Upper lobe of left lung (tissue), 6 donors: Measurements from ENCODE around the gene NACC1. TPM values are rescaled to one million over a fixed set of nuclear protein-coding genes. Genes with fewer than 3 reads are reported as not detected.
A peak's percentile ranks its signal among the peaks of the same experiment; 100 is the strongest.

Experiments
- ATAC-seq, 2 donors: fragments of 200-7000 bp; cut with Tn5 transposase; one replicate each; pipeline ENCODE4 v1.9.1; 2022; ENCODE audit warnings: mild to moderate bottlenecking in 2 of 2, moderate library complexity in 2 of 2; ENCODE audit not compliant: low FRiP score in 2 of 2
- DNase-seq, 2 donors: peaks; one replicate each; pipeline ENCODE4 v3.0.0-alpha.2; 2019 to 2020
- H3K27ac ChIP-seq, 4 donors: fragments of 200-600 bp; sonication (generic); one replicate each; pipeline ENCODE4 v1.5.1; 2016 to 2019
- H3K27me3 ChIP-seq, 4 donors: fragments of 200-600 bp; sonication (generic); one replicate each; pipeline ENCODE4 v1.5.1; 2017 to 2019
- H3K36me3 ChIP-seq, 4 donors: fragments of 200-600 bp; sonication (generic); one replicate each; pipeline ENCODE4 v1.5.1; 2016 to 2019
- H3K4me1 ChIP-seq, 4 donors: fragments of 200-600 bp; sonication (generic); one replicate each; pipeline ENCODE4 v1.5.1; 2018 to 2019
- H3K4me3 ChIP-seq, 4 donors: fragments of 200-600 bp; sonication (generic); one replicate each; pipeline ENCODE4 v1.5.1; 2017 to 2019; ENCODE audit warnings: mild to moderate bottlenecking in 2 of 4, moderate library complexity in 1 of 4
- H3K9me3 ChIP-seq, 4 donors: fragments of 200-600 bp; sonication (generic); one replicate each; pipeline ENCODE4 v1.5.1; 2018 to 2019
- EP300 ChIP-seq, 4 donors: sonication (generic); formaldehyde crosslinking; IDR thresholded peaks; one replicate each; pipeline ENCODE4 v1.5.1; 2017; ENCODE audit warnings: antibody characterized with exemption in 4 of 4, control low read depth in 2 of 4
- POLR2A ChIP-seq, 4 donors: fragments of 450-650 bp; IDR thresholded peaks; one replicate each; pipeline ENCODE4 v1.5.1; 2016 to 2017; ENCODE audit warnings: antibody characterized with exemption in 4 of 4, mild to moderate bottlenecking in 2 of 4
- POLR2AphosphoS5 ChIP-seq, 2 donors: sonication (generic); formaldehyde crosslinking; IDR thresholded peaks; one replicate each; pipeline ENCODE4 v1.5.1; 2017; ENCODE audit warnings: antibody characterized with exemption in 2 of 2
- WGBS, 2 donors: methylation state at CpG; one replicate each; pipeline ENCODE4 v1.1.5; 2017 to 2018; 5-methylcytosine and 5-hydroxymethylcytosine counted together
- total RNA-seq, 6 donors: library from RNA; depleted of rRNA in 4 of 6; stranded (reverse); fragments of >200 nt in 4 of 6; gene quantifications; one replicate each; pipeline versions ENCODE4 v1.1.0 to v1.2.1, GENCODE V29; 2016 to 2021
- TF ChIP-seq, protein P1 (sequence below), 6 experiments: fragments of 450-650 bp in 4 of 6; fragments of 200-600 bp in 2 of 6; sonication (generic) in 2 of 6; IDR thresholded peaks; one replicate each; pipeline ENCODE4 v1.5.1; 2016 to 2019; ENCODE audit warnings: antibody characterized with exemption in 6 of 6
- donor health status: DM: no; HTN: no; CAD: no; lungs with moderate emphysema.
- donor health status: DM: no; HTN: yes; CAD: no; lungs with severe emphysema.

Gene NACC1
- total RNA-seq, 6 donors from 2014 or later: 22.0 to 96.1 (median 55.7) TPM

DNA sequence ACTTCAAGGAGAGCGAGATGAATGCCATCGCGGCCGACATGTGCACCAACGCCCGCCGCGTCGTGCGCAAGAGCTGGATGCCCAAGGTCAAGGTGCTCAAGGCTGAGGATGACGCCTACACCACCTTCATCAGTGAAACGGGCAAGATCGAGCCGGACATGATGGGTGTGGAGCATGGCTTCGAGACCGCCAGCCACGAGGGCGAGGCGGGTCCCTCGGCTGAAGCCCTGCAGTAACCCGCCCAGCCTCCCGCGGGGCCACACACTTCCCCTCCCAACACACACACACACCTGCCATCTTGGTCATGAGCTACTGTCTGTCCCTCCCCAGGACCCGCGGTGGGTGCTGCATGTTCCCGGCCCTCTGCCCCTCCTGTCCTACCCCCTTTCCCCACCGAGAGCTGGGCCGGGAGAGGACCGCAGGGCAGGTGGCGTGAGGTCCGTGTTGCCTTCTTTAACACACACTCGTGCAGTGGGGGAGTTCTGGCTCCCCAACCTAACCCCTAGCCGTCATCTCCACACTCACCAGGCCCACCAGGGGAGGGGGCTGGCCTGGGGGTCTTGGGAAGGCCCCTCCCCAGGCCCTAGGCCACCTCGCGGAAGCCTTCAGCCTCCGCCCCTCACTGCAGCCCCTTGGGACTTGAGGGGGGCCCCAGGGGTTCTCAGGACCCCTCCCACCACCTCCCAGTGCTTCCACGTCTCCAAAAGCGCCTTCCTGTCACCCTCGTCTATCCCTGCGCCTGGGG is 20.3 kb downstream of the NACC1 start:
- peaks cover 13 to 59% (median 46%) of the 10 kb centered on the region in 4 donors for H3K36me3 ChIP-seq
- H3K27ac ChIP-seq: no peak overlapping the region
- peaks cover 4 to 34% (median 21%) of the 10 kb centered on the region in 4 donors for H3K4me1 ChIP-seq
- ATAC-seq (no peak), DNase-seq (no peak)
- H3K27me3 ChIP-seq: no peaks in the 10 kb centered on the region
- H3K9me3 ChIP-seq: no peaks in the 10 kb centered on the region
- 90 to 92% methylated on average over 34 to 39 of the region's 40 CpGs for WGBS, 2 donors
- H3K4me3 ChIP-seq: no peak overlapping the region
- TF ChIP-seq, protein P1, sequence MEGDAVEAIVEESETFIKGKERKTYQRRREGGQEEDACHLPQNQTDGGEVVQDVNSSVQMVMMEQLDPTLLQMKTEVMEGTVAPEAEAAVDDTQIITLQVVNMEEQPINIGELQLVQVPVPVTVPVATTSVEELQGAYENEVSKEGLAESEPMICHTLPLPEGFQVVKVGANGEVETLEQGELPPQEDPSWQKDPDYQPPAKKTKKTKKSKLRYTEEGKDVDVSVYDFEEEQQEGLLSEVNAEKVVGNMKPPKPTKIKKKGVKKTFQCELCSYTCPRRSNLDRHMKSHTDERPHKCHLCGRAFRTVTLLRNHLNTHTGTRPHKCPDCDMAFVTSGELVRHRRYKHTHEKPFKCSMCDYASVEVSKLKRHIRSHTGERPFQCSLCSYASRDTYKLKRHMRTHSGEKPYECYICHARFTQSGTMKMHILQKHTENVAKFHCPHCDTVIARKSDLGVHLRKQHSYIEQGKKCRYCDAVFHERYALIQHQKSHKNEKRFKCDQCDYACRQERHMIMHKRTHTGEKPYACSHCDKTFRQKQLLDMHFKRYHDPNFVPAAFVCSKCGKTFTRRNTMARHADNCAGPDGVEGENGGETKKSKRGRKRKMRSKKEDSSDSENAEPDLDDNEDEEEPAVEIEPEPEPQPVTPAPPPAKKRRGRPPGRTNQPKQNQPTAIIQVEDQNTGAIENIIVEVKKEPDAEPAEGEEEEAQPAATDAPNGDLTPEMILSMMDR (IDR thresholded peaks at IDR 0.05): no peak
- TF ChIP-seq POLR2AphosphoS5 (IDR thresholded peaks at IDR 0.05) (no peak), POLR2A (IDR thresholded peaks at IDR 0.05) (no peak), EP300 (IDR thresholded peaks at IDR 0.05) (no peak)

DNA sequence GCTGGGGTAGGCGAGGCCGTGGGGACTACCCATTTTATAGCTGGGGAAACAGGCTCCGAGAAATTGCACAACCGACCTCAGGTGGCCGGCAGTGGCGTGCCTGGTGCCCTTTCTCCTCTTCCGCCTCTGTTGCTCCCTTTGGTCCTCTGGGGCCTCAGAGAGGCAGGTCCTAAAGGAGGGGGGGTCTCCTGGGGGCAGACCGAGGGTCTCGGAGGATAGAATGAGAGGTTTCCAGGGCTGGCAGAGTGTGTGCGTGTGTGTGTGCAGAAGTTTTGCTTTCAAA is 20.8 kb downstream of the NACC1 start:
- peaks cover 3 to 30% (median 20%) of the 10 kb centered on the region in 4 donors for H3K4me1 ChIP-seq
- peak overlapping the region in 1 of 4 donors; percentile 7 for H3K27ac ChIP-seq
- no peaks in the 10 kb centered on the region for H3K9me3 ChIP-seq
- no peaks in the 10 kb centered on the region for H3K27me3 ChIP-seq
- no peak for ATAC-seq
- peaks cover 13 to 63% (median 48%) of the 10 kb centered on the region in 4 donors for H3K36me3 ChIP-seq
- H3K4me3 ChIP-seq: no peak overlapping the region
- WGBS, 2 donors: 85% methylated on average over 10 of the region's 10 CpGs
- TF ChIP-seq POLR2A (IDR thresholded peaks at IDR 0.05) (no peak), EP300 (IDR thresholded peaks at IDR 0.05) (no peak), POLR2AphosphoS5 (IDR thresholded peaks at IDR 0.05) (no peak)
- TF ChIP-seq, protein P1 (IDR thresholded peaks at IDR 0.05): no peak
- no peak for DNase-seq

DNA sequence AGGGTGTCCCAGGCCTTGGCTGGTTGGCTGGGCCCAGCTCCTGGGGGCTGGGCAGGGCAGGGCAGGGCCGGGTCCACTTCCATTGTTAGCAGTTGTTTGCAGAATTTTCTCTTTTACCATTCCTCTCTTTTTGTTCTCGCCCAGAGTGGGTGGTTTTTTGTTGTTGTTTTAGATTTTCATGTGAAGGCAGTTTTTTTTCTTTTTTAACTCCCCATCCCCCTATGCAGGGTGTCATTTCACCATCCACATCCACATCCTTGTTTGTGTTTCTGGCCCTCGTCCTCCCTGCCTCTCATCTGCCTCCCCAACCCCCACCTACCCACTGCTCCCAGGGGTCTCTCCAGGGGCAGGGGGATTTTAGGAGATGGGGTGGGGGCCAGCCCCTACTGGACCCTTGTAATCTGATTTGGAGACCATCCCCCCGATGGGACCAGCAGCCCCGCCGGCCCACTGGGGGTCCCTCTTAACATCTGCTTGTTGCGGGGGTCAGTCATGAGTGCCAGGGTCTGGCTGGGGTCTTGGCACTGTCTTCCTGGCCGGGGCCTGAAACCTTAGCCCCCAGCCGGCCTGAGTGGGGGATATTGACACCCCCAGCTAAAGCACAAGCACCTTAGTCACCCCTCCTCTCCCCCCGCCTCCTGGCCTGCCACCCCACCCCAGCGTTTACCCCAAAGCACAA is 21.7 kb downstream of the NACC1 start:
- 67 to 78% methylated on average over 3 to 11 of the region's 11 CpGs for WGBS, 2 donors
- Histone ChIP-seq H3K4me3 (no peak overlapping the region), H3K27me3 (no peaks in the 10 kb centered on the region), H3K27ac (peak overlapping the region in 1 of 4 donors; percentile 7), H3K4me1 (peaks cover 3 to 22% (median 17%) of the 10 kb centered on the region in 4 donors), H3K9me3 (no peaks in the 10 kb centered on the region), H3K36me3 (peaks cover 13 to 72% (median 57%) of the 10 kb centered on the region in 4 donors)
- TF ChIP-seq, protein P1 (IDR thresholded peaks at IDR 0.05): no peak
- TF ChIP-seq POLR2A (IDR thresholded peaks at IDR 0.05) (no peak), POLR2AphosphoS5 (IDR thresholded peaks at IDR 0.05) (no peak), EP300 (IDR thresholded peaks at IDR 0.05) (no peak)
- no peak for ATAC-seq
- DNase-seq: no peak

DNA sequence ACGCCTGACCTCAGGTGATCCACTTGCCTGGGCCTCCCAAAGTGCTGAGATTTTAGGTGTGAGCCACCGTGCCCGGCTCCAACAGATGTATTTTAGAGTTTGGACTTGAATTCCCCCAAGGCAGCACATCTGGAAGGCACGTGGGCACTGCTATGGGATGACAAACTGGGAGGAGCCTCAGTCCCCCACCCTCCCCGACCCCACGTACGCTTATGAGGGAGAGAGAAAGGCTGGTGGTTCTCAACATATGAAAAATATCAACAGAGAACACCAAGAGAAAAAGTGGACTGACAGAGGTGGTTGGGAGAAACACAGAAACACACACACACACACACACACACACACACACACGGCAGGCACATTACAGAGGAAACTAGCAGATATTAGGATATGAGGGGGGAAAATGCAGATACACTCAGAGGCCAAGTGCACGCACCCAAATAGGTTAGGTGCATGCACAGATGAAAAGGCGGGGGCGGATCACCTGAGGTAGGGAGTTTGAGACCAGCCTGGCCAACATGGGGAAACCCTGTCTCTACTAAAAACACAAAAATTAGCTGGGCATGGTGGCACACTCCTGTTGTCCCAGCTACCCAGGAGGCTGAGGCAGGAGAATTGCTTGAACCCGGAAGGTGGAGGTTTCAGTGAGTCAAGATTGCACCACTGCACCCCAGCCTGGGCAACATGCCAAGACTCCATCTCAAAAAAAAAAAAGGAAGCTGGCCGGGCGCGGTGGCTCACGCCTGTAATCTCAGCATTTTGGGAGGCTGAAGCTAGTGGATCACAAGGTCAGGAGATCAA is 28.9 kb downstream of the NACC1 start:
- 71 to 80% methylated on average over 15 to 16 of the region's 16 CpGs for WGBS, 2 donors
- Histone ChIP-seq H3K4me3 (no peak overlapping the region), H3K27ac (peak overlapping the region; percentile 30 to 100 (median 65)), H3K27me3 (no peaks in the 10 kb centered on the region), H3K9me3 (no peaks in the 10 kb centered on the region), H3K4me1 (peaks cover 10 to 41% (median 21%) of the 10 kb centered on the region in 4 donors), H3K36me3 (peaks cover 2 to 21% (median 20%) of the 10 kb centered on the region in 4 donors)
- DNase-seq: peak in 1 of 2 donors; percentile 67
- ATAC-seq: no peak
- no peak for TF ChIP-seq POLR2A (IDR thresholded peaks at IDR 0.05)
- TF ChIP-seq, protein P1 (IDR thresholded peaks at IDR 0.05): no peak
- peak; percentile 36 to 42 for TF ChIP-seq POLR2AphosphoS5 (IDR thresholded peaks at IDR 0.05)
- TF ChIP-seq EP300 (IDR thresholded peaks at IDR 0.05): no peak
